HG02610 (cell line): ENCODE data around the gene DCDC1.

Experiments used
- ATAC-seq: cut with Tn5 transposase; IDR thresholded peaks from one replicate; pipeline ENCODE4 v1.9.1; 2021; ENCODE audit warnings: mild to moderate bottlenecking, moderate library complexity; ENCODE audit not compliant: unreplicated experiment

DCDC1 gene, protein sequence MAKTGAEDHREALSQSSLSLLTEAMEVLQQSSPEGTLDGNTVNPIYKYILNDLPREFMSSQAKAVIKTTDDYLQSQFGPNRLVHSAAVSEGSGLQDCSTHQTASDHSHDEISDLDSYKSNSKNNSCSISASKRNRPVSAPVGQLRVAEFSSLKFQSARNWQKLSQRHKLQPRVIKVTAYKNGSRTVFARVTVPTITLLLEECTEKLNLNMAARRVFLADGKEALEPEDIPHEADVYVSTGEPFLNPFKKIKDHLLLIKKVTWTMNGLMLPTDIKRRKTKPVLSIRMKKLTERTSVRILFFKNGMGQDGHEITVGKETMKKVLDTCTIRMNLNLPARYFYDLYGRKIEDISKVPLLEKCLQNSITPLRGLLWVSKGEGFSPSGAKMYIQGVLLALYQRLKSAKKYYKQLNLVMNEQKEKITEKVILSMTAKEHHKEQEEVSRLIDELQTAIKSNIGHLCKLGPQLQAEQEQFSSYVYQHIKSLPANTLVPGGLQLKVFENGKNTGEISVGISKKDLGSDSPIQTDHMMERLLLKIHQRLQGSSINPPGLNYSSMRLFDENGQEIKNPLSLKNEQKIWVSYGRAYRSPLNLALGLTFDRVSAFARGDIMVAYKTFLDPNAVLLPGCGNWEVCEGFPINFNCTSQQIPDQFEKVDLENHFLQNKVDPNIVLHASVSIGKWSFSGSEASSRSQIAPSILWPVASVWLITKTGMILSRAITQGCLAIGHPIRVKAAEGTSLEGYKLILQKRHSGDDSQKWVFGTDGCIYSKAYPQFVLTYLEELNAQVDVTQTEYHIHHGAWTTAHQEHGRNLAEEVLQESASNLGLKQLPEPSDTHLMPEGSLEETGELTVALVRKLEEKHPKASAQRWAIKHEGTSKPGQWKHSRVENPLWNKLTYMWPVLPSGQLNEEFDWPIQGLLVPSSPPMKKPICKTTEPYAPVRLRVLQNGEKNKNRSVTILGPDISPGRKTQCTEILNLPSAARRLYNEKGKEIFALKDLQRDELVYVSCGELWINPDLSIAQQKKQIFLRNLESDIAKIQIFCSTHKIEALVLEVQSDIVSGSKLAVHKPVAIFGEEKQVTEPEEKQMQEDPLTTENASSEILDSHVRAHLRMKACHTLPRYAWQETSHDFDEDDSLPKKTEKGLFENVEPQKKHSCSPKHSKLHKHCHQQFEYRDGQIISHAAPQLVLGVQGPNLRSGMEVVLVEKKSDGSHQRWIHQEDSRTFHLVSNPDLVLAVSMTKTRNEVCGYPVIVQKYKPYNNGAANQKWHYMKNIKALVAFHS (N-terminal part only)

DNA sequence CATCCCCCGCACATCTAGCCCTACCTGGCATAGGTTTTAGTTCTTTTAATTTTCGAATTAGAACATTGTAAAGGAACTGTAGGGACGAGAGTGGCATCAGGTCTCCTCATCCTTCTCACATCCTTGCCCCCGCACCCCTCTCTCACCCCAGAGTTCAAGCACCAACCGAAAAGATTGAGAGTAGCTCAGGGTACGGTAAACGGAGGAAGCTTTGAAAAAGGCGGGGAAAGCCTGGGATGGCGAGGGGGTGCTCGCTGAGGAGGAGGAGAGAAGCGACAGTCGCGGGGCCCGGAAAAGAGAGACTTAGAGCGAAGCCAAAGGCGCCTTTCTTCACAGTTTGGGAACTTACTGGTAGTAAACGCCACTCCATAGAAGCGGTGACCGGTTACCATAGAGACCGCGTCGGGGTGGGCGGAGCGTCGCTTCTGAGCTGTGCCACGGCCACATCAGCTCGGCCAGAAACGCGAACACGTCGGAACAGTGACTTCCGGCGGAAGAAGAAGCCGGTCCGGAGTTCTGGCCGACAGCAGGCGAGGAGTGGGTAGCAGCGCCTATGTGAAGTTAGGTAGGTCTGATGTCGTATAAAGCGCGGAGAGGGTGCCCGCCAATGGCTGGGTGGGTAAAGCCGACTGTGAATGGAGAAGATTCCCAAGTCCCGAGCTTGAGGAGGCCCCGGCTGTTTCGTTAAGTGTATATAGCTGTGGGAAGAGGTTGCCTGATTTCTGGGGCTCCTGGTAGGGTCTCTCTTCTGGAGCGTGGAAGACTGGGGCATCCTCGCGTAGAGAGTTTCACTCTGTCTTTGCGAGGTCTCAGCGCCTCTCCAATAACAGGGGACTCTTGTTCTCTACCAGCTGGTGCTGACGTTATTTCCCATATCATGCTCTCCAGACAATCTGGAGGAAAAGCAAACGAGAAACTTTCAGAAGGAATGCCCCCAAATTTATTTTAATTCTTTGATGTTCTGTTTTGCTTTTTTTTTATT is at the start of gene DCDC1, which contains the start of gene DNAJC24:
Gene DCDC1, minus strand, starts transcription at position 392 of the 982 bp plus-strand sequence. CDS start 41,459 bp downstream, outside the sequence.
Gene DNAJC24, plus strand, starts transcription at position 513 of the 982 bp plus-strand sequence. CDS start 889 bp downstream, outside the sequence.
- ATAC-seq = peak; percentile 99

- ATAC-seq = no peak
Observed at GRCh38 chr11:31419138-31419537, 49.6 kb upstream of the DCDC1 start.

- ATAC-seq = no peak
Observed at GRCh38 chr11:31417816-31418215, 48.3 kb upstream of the DCDC1 start.

- ATAC-seq = no peak
Observed at GRCh38 chr11:31417357-31417756, 47.8 kb upstream of the DCDC1 start.

GRCh38 chr11:31415435-31415834 is 45.9 kb upstream of the DCDC1 start:
- ATAC-seq = no peak

GRCh38 chr11:31414338-31414737 is 44.8 kb upstream of the DCDC1 start:
- ATAC-seq = no peak

DNA sequence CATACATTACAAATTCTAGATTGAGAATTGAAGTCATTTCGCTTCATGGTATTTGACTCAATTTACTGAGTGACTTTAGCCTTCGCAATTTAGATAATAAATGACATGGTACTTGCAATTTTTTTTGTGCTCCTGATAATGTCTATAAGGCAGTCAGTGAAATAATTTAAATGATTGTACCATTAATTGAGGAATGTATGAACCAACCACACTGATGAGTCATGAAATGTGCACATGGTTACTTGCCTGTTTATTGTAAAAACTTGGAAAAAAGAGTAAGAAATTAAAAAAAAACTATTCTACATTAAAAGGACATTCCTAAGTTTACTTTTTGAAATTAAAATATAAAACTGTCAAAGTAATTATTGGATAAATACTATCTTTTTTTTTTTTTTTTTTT is 43.4 kb upstream of the DCDC1 start:
- ATAC-seq = no peak

GRCh38 chr11:31408201-31408600 is 38.7 kb upstream of the DCDC1 start:
- ATAC-seq = no peak

DNA sequence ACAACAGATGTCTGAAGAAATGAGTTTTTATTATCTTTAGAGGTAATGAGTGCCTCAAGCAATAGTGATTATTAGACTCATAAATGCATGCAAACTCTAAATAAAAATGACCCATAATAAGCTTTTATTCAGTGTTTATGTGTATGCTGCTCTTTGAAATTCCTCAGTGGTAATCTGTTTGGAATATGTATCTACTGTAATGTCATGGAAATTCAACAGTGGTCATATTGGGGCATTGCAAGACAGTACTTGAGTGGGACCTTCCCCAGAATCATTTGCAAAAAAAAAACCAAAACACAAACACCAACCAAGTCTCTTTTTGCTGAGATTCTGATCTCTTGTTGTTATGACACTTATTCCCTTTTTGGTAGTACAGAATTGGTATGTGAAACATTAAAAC is 35.1 kb upstream of the DCDC1 start:
- ATAC-seq = no peak

GRCh38 chr11:31397239-31397834 is 27.8 kb upstream of the DCDC1 start:
- ATAC-seq = no peak

DNA sequence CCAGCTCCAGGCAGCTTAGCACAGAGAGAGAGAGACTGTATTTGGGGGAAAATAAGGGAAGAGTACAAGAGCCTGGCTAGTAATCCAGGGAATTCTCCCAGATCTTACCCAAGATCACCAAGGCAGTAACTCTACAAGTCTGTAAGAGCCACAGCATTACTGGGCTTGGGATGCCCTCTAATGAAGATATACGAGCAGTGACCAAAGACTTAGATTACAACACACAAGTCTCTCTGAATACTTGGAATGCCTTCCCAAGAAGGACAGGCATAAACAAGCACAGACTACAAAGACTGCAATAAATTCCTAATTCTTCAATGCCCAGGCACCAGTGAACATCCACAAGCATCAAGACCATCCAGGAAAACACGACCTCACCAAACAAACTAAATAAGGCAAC is 17.8 kb upstream of the DCDC1 start:
- ATAC-seq = no peak

- ATAC-seq = no peak
Observed at GRCh38 chr11:31383116-31383515, 13.6 kb upstream of the DCDC1 start.

GRCh38 chr11:31375879-31376278 is 6.3 kb upstream of the DCDC1 start:
- ATAC-seq = no peak

DNA sequence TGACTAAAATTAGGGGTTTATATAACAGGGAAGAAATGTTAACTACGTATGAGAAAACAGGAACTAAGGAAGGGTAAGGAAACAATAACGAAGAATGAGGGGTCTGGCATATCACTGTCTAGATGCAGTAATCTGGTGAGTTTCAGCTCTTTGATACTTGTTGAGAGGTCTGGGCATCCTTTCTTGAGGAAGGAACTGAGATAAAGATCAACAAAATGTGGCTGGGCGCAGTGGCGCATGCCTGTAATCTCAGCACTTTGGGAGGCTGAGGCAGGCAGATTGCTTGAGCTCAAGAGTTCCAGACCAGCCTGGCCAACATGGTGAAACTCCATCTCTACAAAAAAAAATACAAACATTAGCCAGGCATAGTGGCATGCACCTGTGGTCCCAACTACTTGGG is 2.7 kb downstream of the DCDC1 start:
- no peak for ATAC-seq

- ATAC-seq = no peak
Observed at GRCh38 chr11:31361743-31362142, 7.8 kb downstream of the DCDC1 start.

DNA sequence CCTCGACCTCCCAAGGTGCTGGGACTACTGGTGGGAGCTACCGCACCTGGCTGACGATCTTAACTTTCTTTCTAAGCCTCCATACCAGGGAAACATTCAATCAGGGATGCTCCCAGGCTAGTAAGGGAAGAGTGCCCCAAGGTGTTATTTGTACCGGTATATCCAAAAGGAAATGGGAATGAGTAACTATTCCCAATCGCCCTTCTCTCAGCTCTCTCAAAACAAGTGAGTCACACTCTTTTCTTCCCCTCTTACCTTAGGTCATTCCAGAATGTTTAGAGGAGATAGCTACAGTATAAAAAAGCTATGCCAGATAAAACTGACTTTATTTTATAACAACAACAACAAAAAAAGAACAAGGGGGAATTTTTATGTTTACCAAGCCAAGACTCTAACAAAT is 13.7 kb downstream of the DCDC1 start:
- no peak for ATAC-seq

DNA sequence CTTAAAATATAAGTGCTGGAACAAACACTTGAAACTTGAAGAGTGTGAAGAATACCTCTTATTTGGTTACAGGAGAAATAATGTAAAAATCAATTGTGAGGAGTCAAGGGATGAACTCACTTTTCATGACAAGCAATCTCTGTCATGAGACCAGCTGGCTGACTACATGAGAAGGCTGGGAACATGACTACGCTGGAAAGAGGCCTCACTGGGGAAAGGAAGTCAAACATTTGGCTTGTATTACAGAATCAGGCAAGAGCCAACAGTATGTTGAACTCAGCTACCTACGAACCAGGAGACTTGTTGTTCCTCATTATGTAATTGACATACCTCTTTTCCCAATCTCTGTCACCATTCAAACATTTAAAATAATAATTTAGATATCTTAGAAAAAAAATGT is 14.4 kb downstream of the DCDC1 start:
- no peak for ATAC-seq

GRCh38 chr11:31351168-31351567 is 18.4 kb downstream of the DCDC1 start:
- no peak for ATAC-seq

GRCh38 chr11:31340903-31341572 is 28.5 kb downstream of the DCDC1 start:
- peak; percentile 45 for ATAC-seq
